CD4-positive, alpha-beta T cell treated with Interleukin-4 for 1 hour (primary cell): Measurements from ENCODE around the gene CPT2.

Experiments used
- DNase-seq, 2 donors: peaks; one replicate each; pipeline ENCODE4 v3.0.0-alpha.2; 2020 to 2022

Gene CPT2

GRCh38 chr1:53196485-53197290 lies at the start of gene CPT2:
CPT2 (plus strand) TSS chr1:53196824; CDS start chr1:53196944, 120 bp downstream.
- peak; percentile 91 to 92 for DNase-seq

GRCh38 chr1:53147174-53147573 lies 49.5 kb upstream of the CPT2 start:
- no peak for DNase-seq

- DNase-seq: no peak
Measured at GRCh38 chr1:53148123-53148522, 48.5 kb upstream of the CPT2 start.

- DNase-seq: no peak
Measured at GRCh38 chr1:53153752-53154151, 42.9 kb upstream of the CPT2 start.

GRCh38 chr1:53154859-53155438 lies 41.7 kb upstream of the CPT2 start:
- DNase-seq: no peak

GRCh38 chr1:53155534-53155933 lies 41.1 kb upstream of the CPT2 start:
- DNase-seq: no peak

GRCh38 chr1:53155945-53156344 lies 40.7 kb upstream of the CPT2 start:
- DNase-seq: no peak

- no peak for DNase-seq
Measured at GRCh38 chr1:53156783-53157182, 39.8 kb upstream of the CPT2 start.

- no peak for DNase-seq
Measured at GRCh38 chr1:53158900-53159299, 37.7 kb upstream of the CPT2 start.

- no peak for DNase-seq
Measured at GRCh38 chr1:53160924-53161378, 35.7 kb upstream of the CPT2 start.

- no peak for DNase-seq
Measured at GRCh38 chr1:53162621-53163020, 34.0 kb upstream of the CPT2 start.

- no peak for DNase-seq
Measured at GRCh38 chr1:53163291-53163768, 33.3 kb upstream of the CPT2 start.

- no peak for DNase-seq
Measured at GRCh38 chr1:53165408-53165961, 31.1 kb upstream of the CPT2 start.

- DNase-seq: no peak
Measured at GRCh38 chr1:53166366-53166765, 30.3 kb upstream of the CPT2 start.

- DNase-seq: no peak
Measured at GRCh38 chr1:53166912-53167311, 29.7 kb upstream of the CPT2 start.

GRCh38 chr1:53172426-53173128 lies 24.0 kb upstream of the CPT2 start:
- DNase-seq: peak; percentile 14 to 42

- no peak for DNase-seq
Measured at GRCh38 chr1:53174971-53175913, 21.4 kb upstream of the CPT2 start.

GRCh38 chr1:53176452-53177208 lies 20.0 kb upstream of the CPT2 start:
- DNase-seq: no peak

GRCh38 chr1:53180226-53180625 lies 16.4 kb upstream of the CPT2 start:
- DNase-seq: no peak

- no peak for DNase-seq
Measured at GRCh38 chr1:53180951-53181350, 15.7 kb upstream of the CPT2 start.

- peak; percentile 78 to 79 for DNase-seq
Measured at GRCh38 chr1:53182111-53182593, 14.5 kb upstream of the CPT2 start.
